SK-N-SH treated with all-trans-retinoic acid at 6 μM for 48 hours (cell line): ENCODE results near the gene TMPRSS11F.

Experiments
- ATAC-seq: fragments of 200-7000 bp; cut with Tn5 transposase; 3 replicates; pipeline ENCODE4 v1.9.1; 2020; ENCODE audit warnings: mild to moderate bottlenecking, moderate library complexity
- ARNTL ChIP-seq: fragments of 450-650 bp; formaldehyde crosslinking; IDR thresholded peaks from 2 replicates; pipeline ENCODE4 v1.5.0; 2020; ENCODE audit warnings: low read depth, mild to moderate bottlenecking, moderate library complexity, borderline replicate concordance
- BACH2 ChIP-seq: fragments of 250-450 bp; sonication (Bioruptor Pico); IDR thresholded peaks from 2 replicates; pipeline ENCODE4 v1.9.0; 2021; ENCODE audit warnings: mild to moderate bottlenecking, borderline replicate concordance
- CSDC2 ChIP-seq: fragments of 250-450 bp; sonication (Bioruptor Pico); IDR thresholded peaks from 2 replicates; pipeline ENCODE4 v1.5.0; 2020; ENCODE audit warnings: mild to moderate bottlenecking, moderate library complexity
- CSRNP3 ChIP-seq: fragments of 250-450 bp; sonication (Bioruptor Pico); IDR thresholded peaks from 2 replicates; pipeline ENCODE4 v1.5.1; 2021; ENCODE audit warnings: mild to moderate bottlenecking, moderate library complexity
- ESRRG ChIP-seq: fragments of 250-450 bp; sonication (Bioruptor Pico); IDR thresholded peaks from 2 replicates; pipeline ENCODE4 v1.6.1; 2021; ENCODE audit warnings: mild to moderate bottlenecking
- GLIS3 ChIP-seq: fragments of 250-450 bp; sonication (Bioruptor Pico); IDR thresholded peaks from 2 replicates; pipeline ENCODE4 v1.5.0; 2020; ENCODE audit warnings: mild to moderate bottlenecking, moderate library complexity
- ISL1 ChIP-seq: fragments of 250-450 bp; sonication (Bioruptor Pico); IDR thresholded peaks from 2 replicates; pipeline ENCODE4 v2.1.2; 2022; ENCODE audit warnings: mild to moderate bottlenecking, moderate library complexity
- OSR1 ChIP-seq: fragments of 250-450 bp; sonication (Bioruptor Pico); IDR thresholded peaks from 2 replicates; pipeline ENCODE4 v1.8.0; 2022; ENCODE audit warnings: moderate library complexity, mild to moderate bottlenecking, inconsistent platforms
- POU6F1 ChIP-seq: fragments of 250-450 bp; sonication (Bioruptor Pico); IDR thresholded peaks from 2 replicates; pipeline ENCODE4 v1.8.0; 2021; ENCODE audit warnings: low read depth, mild to moderate bottlenecking, moderate library complexity, borderline replicate concordance
- PPARA ChIP-seq: fragments of 250-450 bp; sonication (Bioruptor Pico); IDR thresholded peaks from 2 replicates; pipeline ENCODE4 v1.5.0; 2020; ENCODE audit warnings: mild to moderate bottlenecking, borderline replicate concordance
- RARB ChIP-seq: fragments of 250-450 bp; sonication (Bioruptor Pico); IDR thresholded peaks from 2 replicates; pipeline ENCODE4 v1.8.0; 2021; ENCODE audit warnings: mild to moderate bottlenecking, moderate library complexity
- TOX ChIP-seq: fragments of 250-450 bp; sonication (Bioruptor Pico); IDR thresholded peaks from 2 replicates; pipeline ENCODE4 v1.8.0; 2021; ENCODE audit warnings: mild to moderate bottlenecking, moderate library complexity, borderline replicate concordance
- TSHZ2 ChIP-seq: fragments of 250-450 bp; sonication (Bioruptor Pico); IDR thresholded peaks from 2 replicates; pipeline ENCODE4 v1.5.0; 2020; ENCODE audit warnings: mild to moderate bottlenecking, moderate library complexity
- ZC3H10 ChIP-seq: fragments of 250-450 bp; sonication (Bioruptor Pico); IDR thresholded peaks from 2 replicates; pipeline ENCODE4 v1.5.1; 2021; ENCODE audit warnings: mild to moderate bottlenecking, moderate library complexity
- ZFP3 ChIP-seq: fragments of 250-450 bp; sonication (Bioruptor Pico); IDR thresholded peaks from 2 replicates; pipeline ENCODE4 v1.5.0; 2020; ENCODE audit warnings: mild to moderate bottlenecking, moderate library complexity
- ZFP30 ChIP-seq: fragments of 450-650 bp; formaldehyde crosslinking; IDR thresholded peaks from 2 replicates; pipeline ENCODE4 v1.5.0; 2022; ENCODE audit warnings: mild to moderate bottlenecking, moderate library complexity
- ZNF8 ChIP-seq: fragments of 450-650 bp; formaldehyde crosslinking; IDR thresholded peaks from 2 replicates; pipeline ENCODE4 v1.5.0; 2020; ENCODE audit warnings: mild to moderate bottlenecking, moderate library complexity
- TF ChIP-seq, protein P1 (sequence below): fragments of 250-450 bp; sonication (Bioruptor Pico); IDR thresholded peaks from 2 replicates; pipeline ENCODE4 v1.5.1; 2020; ENCODE audit warnings: low read depth, mild to moderate bottlenecking, moderate library complexity
- TF ChIP-seq, protein P2 (sequence below): fragments of 250-450 bp; sonication (Bioruptor Pico); IDR thresholded peaks from 2 replicates; pipeline ENCODE4 v1.8.0; 2020; ENCODE audit warnings: mild to moderate bottlenecking, moderate library complexity, borderline replicate concordance

TMPRSS11F gene

GRCh38 chr4:68148800-68149685 is 19.4 kb upstream of the TMPRSS11F start (continued):
- no peak for TF ChIP-seq CSRNP3 (CRISPR knock-in tag)

DNA sequence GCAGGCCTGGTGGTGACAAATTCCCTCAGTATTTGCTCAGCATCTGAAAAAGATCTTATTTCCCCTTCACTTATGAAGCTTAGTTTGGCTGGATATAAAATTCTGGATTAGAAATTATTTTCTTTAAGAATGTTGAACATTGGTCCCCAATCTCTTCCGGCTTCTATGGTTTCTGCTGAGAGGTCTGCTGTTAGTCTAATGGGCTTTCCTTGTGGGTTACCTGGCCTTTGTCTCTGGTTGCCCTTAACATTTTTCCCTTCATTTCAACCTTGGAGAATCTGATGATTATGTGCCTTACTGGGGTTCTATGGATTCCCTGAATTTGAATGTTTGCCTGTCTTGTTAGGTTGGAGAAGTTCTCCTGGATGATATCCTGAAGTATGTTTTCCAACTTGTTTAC is 17.4 kb upstream of the TMPRSS11F start:
- ATAC-seq: no peak
- no peak for TF ChIP-seq BACH2 (CRISPR knock-in tag)
- TF ChIP-seq ISL1: no peak
- TF ChIP-seq PPARA (CRISPR knock-in tag): no peak
- no peak for TF ChIP-seq POU6F1
- TF ChIP-seq ESRRG (CRISPR knock-in tag): no peak
- no peak for TF ChIP-seq ZC3H10 (CRISPR knock-in tag)
- no peak for TF ChIP-seq GLIS3 (CRISPR knock-in tag)
- TF ChIP-seq ZNF8 (CRISPR knock-in tag): no peak
- TF ChIP-seq, protein P1, sequence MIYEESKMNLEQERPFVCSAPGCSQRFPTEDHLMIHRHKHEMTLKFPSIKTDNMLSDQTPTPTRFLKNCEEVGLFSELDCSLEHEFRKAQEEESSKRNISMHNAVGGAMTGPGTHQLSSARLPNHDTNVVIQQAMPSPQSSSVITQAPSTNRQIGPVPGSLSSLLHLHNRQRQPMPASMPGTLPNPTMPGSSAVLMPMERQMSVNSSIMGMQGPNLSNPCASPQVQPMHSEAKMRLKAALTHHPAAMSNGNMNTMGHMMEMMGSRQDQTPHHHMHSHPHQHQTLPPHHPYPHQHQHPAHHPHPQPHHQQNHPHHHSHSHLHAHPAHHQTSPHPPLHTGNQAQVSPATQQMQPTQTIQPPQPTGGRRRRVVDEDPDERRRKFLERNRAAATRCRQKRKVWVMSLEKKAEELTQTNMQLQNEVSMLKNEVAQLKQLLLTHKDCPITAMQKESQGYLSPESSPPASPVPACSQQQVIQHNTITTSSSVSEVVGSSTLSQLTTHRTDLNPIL (CRISPR knock-in tag): no peak
- TF ChIP-seq TSHZ2: no peak
- TF ChIP-seq OSR1: no peak
- no peak for TF ChIP-seq TOX (CRISPR knock-in tag)
- TF ChIP-seq ARNTL (CRISPR knock-in tag): no peak
- no peak for TF ChIP-seq ZFP30
- TF ChIP-seq ZFP3 (CRISPR knock-in tag): no peak
- TF ChIP-seq CSDC2 (CRISPR knock-in tag): no peak
- TF ChIP-seq CSRNP3 (CRISPR knock-in tag): no peak
- no peak for TF ChIP-seq RARB (CRISPR knock-in tag)
- TF ChIP-seq, protein P2, sequence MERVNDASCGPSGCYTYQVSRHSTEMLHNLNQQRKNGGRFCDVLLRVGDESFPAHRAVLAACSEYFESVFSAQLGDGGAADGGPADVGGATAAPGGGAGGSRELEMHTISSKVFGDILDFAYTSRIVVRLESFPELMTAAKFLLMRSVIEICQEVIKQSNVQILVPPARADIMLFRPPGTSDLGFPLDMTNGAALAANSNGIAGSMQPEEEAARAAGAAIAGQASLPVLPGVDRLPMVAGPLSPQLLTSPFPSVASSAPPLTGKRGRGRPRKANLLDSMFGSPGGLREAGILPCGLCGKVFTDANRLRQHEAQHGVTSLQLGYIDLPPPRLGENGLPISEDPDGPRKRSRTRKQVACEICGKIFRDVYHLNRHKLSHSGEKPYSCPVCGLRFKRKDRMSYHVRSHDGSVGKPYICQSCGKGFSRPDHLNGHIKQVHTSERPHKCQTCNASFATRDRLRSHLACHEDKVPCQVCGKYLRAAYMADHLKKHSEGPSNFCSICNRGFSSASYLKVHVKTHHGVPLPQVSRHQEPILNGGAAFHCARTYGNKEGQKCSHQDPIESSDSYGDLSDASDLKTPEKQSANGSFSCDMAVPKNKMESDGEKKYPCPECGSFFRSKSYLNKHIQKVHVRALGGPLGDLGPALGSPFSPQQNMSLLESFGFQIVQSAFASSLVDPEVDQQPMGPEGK (CRISPR knock-in tag): no peak

DNA sequence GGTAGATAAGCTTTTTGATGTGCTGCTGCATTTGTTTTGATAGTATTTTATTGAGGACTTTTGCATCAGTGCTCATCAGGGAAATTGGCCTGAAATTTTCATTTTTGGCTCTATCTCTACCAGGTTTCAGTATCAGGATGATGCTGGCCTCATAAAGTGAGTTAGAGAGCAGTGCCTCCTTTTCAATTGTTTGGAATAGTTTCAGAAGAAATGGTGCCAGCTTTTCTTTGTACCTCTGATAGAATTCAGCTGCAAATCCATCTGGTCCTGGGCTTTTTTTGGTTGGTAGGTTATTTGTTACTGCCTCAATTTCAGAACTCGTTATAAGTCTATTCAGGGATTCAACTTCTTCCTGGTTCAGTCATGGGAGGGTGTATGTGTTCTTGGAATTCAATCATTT is 15.6 kb upstream of the TMPRSS11F start:
- no peak for TF ChIP-seq ZFP30
- no peak for TF ChIP-seq TSHZ2
- TF ChIP-seq, all 23 proteins: peak for 0
- no peak for ATAC-seq
